Measurements from ENCODE around the gene TEC.

The TEC gene

GRCh38 chr4:48216563-48216962, 53.1 kb downstream of the TEC start:
- Histone ChIP-seq H3K4me2 (no peak overlapping the region), H2AFZ (ENCODE audit: low read depth) (no peak overlapping the region), H3K4me3 (IDR thresholded peaks at IDR 0.05; ENCODE audit: insufficient read depth, low read depth, low read length) (no peak overlapping the region), H4K20me1 (ENCODE audit: insufficient read depth) (no peaks in the 10 kb centered on the region), H3K9ac (no peak overlapping the region), H3K4me1 (ENCODE audit: low read depth, poor library complexity, severe bottlenecking) (no peaks in the 10 kb centered on the region), H3K36me3 (ENCODE audit: insufficient read depth) (no peaks in the 10 kb centered on the region), H3K27me3 (ENCODE audit: insufficient read depth, low read depth) (no peaks in the 10 kb centered on the region), H3K27ac (no peak overlapping the region), H3K79me2 (ENCODE audit: insufficient read depth, low read depth) (no peaks in the 10 kb centered on the region)
- TF ChIP-seq, protein P1, sequence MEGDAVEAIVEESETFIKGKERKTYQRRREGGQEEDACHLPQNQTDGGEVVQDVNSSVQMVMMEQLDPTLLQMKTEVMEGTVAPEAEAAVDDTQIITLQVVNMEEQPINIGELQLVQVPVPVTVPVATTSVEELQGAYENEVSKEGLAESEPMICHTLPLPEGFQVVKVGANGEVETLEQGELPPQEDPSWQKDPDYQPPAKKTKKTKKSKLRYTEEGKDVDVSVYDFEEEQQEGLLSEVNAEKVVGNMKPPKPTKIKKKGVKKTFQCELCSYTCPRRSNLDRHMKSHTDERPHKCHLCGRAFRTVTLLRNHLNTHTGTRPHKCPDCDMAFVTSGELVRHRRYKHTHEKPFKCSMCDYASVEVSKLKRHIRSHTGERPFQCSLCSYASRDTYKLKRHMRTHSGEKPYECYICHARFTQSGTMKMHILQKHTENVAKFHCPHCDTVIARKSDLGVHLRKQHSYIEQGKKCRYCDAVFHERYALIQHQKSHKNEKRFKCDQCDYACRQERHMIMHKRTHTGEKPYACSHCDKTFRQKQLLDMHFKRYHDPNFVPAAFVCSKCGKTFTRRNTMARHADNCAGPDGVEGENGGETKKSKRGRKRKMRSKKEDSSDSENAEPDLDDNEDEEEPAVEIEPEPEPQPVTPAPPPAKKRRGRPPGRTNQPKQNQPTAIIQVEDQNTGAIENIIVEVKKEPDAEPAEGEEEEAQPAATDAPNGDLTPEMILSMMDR (conservative IDR thresholded peaks at IDR 0.05; ENCODE audit: low read depth, low read length) = no peak

DNA sequence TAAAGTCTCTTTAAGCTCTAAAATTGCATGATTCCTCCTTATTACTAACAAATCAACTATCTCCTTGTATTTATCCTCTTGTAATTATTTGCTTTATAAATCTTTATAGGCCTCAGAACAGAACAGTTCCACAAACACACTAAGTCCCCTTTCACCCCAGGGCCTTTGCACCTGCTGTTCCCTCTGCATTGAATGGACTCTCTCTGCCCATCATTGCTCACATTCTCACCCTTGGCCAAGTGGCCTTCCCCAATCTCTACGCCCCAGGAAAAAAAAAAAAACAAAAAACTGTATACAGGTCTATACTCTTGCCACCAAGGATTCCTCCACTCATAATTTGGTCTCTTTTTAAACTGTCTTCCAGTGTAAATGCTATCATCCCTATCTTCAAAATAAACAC, 53.7 kb downstream of the TEC start:
- no peak overlapping the region for H2AFZ ChIP-seq (ENCODE audit: low read depth)
- no peak overlapping the region for H3K4me3 ChIP-seq (IDR thresholded peaks at IDR 0.05; ENCODE audit: insufficient read depth, low read depth, low read length)
- no peaks in the 10 kb centered on the region for H4K20me1 ChIP-seq (ENCODE audit: insufficient read depth)
- no peak overlapping the region for H3K4me2 ChIP-seq
- H3K9ac ChIP-seq = no peak overlapping the region
- TF ChIP-seq, protein P1 (conservative IDR thresholded peaks at IDR 0.05; ENCODE audit: low read depth, low read length) = no peak
- no peaks in the 10 kb centered on the region for H3K36me3 ChIP-seq (ENCODE audit: insufficient read depth)
- no peaks in the 10 kb centered on the region for H3K79me2 ChIP-seq (ENCODE audit: insufficient read depth, low read depth)
- H3K27ac ChIP-seq = no peak overlapping the region
- H3K4me1 ChIP-seq (ENCODE audit: low read depth, poor library complexity, severe bottlenecking) = no peaks in the 10 kb centered on the region
- H3K27me3 ChIP-seq (ENCODE audit: insufficient read depth, low read depth) = no peaks in the 10 kb centered on the region

DNA sequence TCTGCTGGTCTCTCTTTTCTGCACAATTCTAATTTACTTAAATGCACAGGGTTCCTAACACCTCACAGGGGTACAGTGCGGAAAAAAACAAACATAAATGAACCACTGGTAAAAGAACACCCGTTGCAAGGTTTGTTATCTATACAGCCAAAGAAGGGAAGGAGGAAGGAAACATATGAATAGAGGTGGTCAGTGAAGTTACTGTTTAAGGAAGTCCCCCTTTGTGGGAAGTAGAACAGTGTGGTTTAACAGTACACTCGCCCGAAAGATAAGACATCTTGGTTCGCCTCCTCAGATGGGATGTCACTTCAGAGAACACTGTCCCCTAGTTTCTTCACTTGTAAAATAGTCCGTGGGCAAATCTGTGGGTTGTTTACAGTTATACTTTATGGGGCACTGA, 57.5 kb downstream of the TEC start:
- Histone ChIP-seq H4K20me1 (ENCODE audit: insufficient read depth) (no peaks in the 10 kb centered on the region), H2AFZ (ENCODE audit: low read depth) (no peak overlapping the region), H3K79me2 (ENCODE audit: insufficient read depth, low read depth) (no peaks in the 10 kb centered on the region), H3K4me2 (no peak overlapping the region), H3K4me1 (ENCODE audit: low read depth, poor library complexity, severe bottlenecking) (no peaks in the 10 kb centered on the region), H3K36me3 (ENCODE audit: insufficient read depth) (no peaks in the 10 kb centered on the region), H3K4me3 (IDR thresholded peaks at IDR 0.05; ENCODE audit: insufficient read depth, low read depth, low read length) (no peak overlapping the region), H3K9ac (no peak overlapping the region), H3K27me3 (ENCODE audit: insufficient read depth, low read depth) (no peaks in the 10 kb centered on the region), H3K27ac (no peak overlapping the region)
- TF ChIP-seq, protein P1 (conservative IDR thresholded peaks at IDR 0.05; ENCODE audit: low read depth, low read length) = no peak

DNA sequence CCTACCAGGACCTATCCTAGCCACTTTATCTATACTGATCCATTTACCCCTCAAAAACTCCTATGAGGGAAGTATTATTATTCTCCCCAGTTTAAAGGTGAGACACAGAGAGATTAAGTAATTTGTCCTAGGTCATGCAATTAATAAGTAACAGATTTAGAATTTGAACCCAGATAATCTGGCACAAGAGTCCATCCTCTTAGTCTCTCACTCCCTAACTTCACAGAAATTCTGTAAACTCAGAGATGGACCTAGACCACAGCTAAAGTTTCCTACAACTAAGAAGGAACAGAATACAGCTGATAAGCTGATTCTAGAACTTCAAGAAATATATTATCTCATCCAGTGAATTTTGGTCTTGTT, 58.7 kb downstream of the TEC start:
- Histone ChIP-seq H2AFZ (ENCODE audit: low read depth) (no peak overlapping the region), H3K27ac (no peak overlapping the region), H3K4me1 (ENCODE audit: low read depth, poor library complexity, severe bottlenecking) (no peaks in the 10 kb centered on the region), H3K4me3 (IDR thresholded peaks at IDR 0.05; ENCODE audit: insufficient read depth, low read depth, low read length) (no peak overlapping the region), H3K36me3 (ENCODE audit: insufficient read depth) (no peaks in the 10 kb centered on the region), H4K20me1 (ENCODE audit: insufficient read depth) (no peaks in the 10 kb centered on the region), H3K9ac (no peak overlapping the region), H3K79me2 (ENCODE audit: insufficient read depth, low read depth) (no peaks in the 10 kb centered on the region), H3K27me3 (ENCODE audit: insufficient read depth, low read depth) (no peaks in the 10 kb centered on the region), H3K4me2 (no peak overlapping the region)
- TF ChIP-seq, protein P1 (conservative IDR thresholded peaks at IDR 0.05; ENCODE audit: low read depth, low read length) = no peak

GRCh38 chr4:48205626-48206025, 64.0 kb downstream of the TEC start:
- H2AFZ ChIP-seq (ENCODE audit: low read depth) = no peak overlapping the region
- no peak overlapping the region for H3K4me2 ChIP-seq
- H3K79me2 ChIP-seq (ENCODE audit: insufficient read depth, low read depth) = no peaks in the 10 kb centered on the region
- H4K20me1 ChIP-seq (ENCODE audit: insufficient read depth) = no peaks in the 10 kb centered on the region
- no peaks in the 10 kb centered on the region for H3K4me1 ChIP-seq (ENCODE audit: low read depth, poor library complexity, severe bottlenecking)
- H3K27me3 ChIP-seq (ENCODE audit: insufficient read depth, low read depth) = no peaks in the 10 kb centered on the region
- H3K36me3 ChIP-seq (ENCODE audit: insufficient read depth) = no peaks in the 10 kb centered on the region
- H3K27ac ChIP-seq = no peak overlapping the region
- H3K9ac ChIP-seq = no peak overlapping the region
- H3K4me3 ChIP-seq (IDR thresholded peaks at IDR 0.05; ENCODE audit: insufficient read depth, low read depth, low read length) = no peak overlapping the region
- TF ChIP-seq, protein P1 (conservative IDR thresholded peaks at IDR 0.05; ENCODE audit: low read depth, low read length) = no peak
